ENCODE measurements around the gene CNKSR2.

- TF ChIP-seq CTCF (IDR thresholded peaks at IDR 0.05) (no peak), ELF4 (CRISPR knock-in tag; IDR thresholded peaks at IDR 0.05; ENCODE audit: low read depth) (no peak), SP1 (CRISPR knock-in tag; conservative IDR thresholded peaks at IDR 0.05) (no peak), NFYB (CRISPR knock-in tag; conservative IDR thresholded peaks at IDR 0.05; ENCODE audit: low read depth) (no peak), RORB (CRISPR knock-in tag; IDR thresholded peaks at IDR 0.05) (no peak), JUN (CRISPR knock-in tag; IDR thresholded peaks at IDR 0.05) (no peak), NFE2L1 (CRISPR knock-in tag; IDR thresholded peaks at IDR 0.05) (no peak), USF1 (CRISPR knock-in tag; IDR thresholded peaks at IDR 0.05) (no peak)
Measured at GRCh38 chrX:21379991-21380390, 5.8 kb downstream of the CNKSR2 start.

Data from WTC11 (cell line).